ENCODE data around the gene SMIM26.

DNA sequence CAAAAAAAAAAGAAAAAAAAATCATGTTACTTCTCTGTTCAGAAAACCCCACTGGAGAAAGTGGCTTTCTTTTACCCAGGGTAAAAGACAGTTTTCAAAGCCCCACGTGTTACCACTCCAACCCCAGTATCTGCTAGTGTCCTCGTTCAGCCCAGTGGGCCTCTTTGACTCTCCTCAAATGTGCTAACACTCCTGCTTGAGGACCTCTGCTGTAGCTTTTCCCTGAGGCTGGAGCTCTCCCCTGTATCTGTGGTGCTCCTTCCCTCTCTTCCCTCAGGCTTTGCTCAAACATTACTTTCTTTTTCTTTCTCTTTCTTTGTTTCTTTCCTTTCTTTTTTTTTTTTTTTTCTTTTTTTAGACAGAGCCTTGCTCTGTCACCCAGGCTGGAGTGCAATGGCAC lies 44.2 kb upstream of the SMIM26 start:
- TF ChIP-seq GTF2F1 (IDR thresholded peaks at IDR 0.05; ENCODE audit: low read depth, low read length) (no peak), CTCF (IDR thresholded peaks at IDR 0.05 in 2 of 3, conservative IDR thresholded peaks at IDR 0.05 in 1 of 3; ENCODE audit: insufficient read depth in 2 of 3, low read depth in 1 of 3, low read length in 3 of 3) (no peak), HDAC2 (IDR thresholded peaks at IDR 0.05) (no peak), SAP30 (IDR thresholded peaks at IDR 0.05; ENCODE audit: borderline replicate concordance, insufficient read depth, low read depth, low read length, poor library complexity, severe bottlenecking) (no peak)
